Activated CD8-positive, alpha-beta memory T cell treated with anti-CD3 and anti-CD28 coated beads, Interleukin-2, amount 50 U/mL, for 48 hours (primary cell): ENCODE measurements around the gene JAKMIP1.

ENCODE experiments used
- DNase-seq: peaks from one replicate; pipeline ENCODE4 v3.0.0-alpha.2; 2020

JAKMIP1 gene

GRCh38 chr4:6177587-6178197, 22.7 kb downstream of the JAKMIP1 start:
- peak; percentile 64 for DNase-seq

- DNase-seq, result no peak
Measured at GRCh38 chr4:6175426-6175825, 24.9 kb downstream of the JAKMIP1 start.

GRCh38 chr4:6172927-6173200, 27.5 kb downstream of the JAKMIP1 start:
- no peak for DNase-seq

GRCh38 chr4:6172093-6172926, 28.0 kb downstream of the JAKMIP1 start:
- no peak for DNase-seq

- no peak for DNase-seq
Measured at GRCh38 chr4:6169239-6169638, 31.1 kb downstream of the JAKMIP1 start.

- DNase-seq, result no peak
Measured at GRCh38 chr4:6165766-6166165, 34.6 kb downstream of the JAKMIP1 start.

GRCh38 chr4:6162885-6163284, 37.5 kb downstream of the JAKMIP1 start:
- DNase-seq, result no peak

GRCh38 chr4:6161921-6162464, 38.4 kb downstream of the JAKMIP1 start:
- DNase-seq, result no peak

- DNase-seq, result no peak
Measured at GRCh38 chr4:6160536-6160935, 39.8 kb downstream of the JAKMIP1 start.

- DNase-seq, result no peak
Measured at GRCh38 chr4:6157926-6158325, 42.4 kb downstream of the JAKMIP1 start.

- DNase-seq, result no peak
Measured at GRCh38 chr4:6155996-6156750, 44.2 kb downstream of the JAKMIP1 start.

- no peak for DNase-seq
Measured at GRCh38 chr4:6154875-6155274, 45.5 kb downstream of the JAKMIP1 start.

GRCh38 chr4:6153874-6154273, 46.5 kb downstream of the JAKMIP1 start:
- DNase-seq, result no peak

- DNase-seq, result no peak
Measured at GRCh38 chr4:6152869-6153705, 47.3 kb downstream of the JAKMIP1 start.

- no peak for DNase-seq
Measured at GRCh38 chr4:6150046-6150735, 50.2 kb downstream of the JAKMIP1 start.

- no peak for DNase-seq
Measured at GRCh38 chr4:6148506-6149205, 51.7 kb downstream of the JAKMIP1 start.

GRCh38 chr4:6147441-6147840, 52.9 kb downstream of the JAKMIP1 start:
- no peak for DNase-seq

- no peak for DNase-seq
Measured at GRCh38 chr4:6143603-6144181, 56.7 kb downstream of the JAKMIP1 start.

- no peak for DNase-seq
Measured at GRCh38 chr4:6142935-6143602, 57.3 kb downstream of the JAKMIP1 start.

- DNase-seq, result no peak
Measured at GRCh38 chr4:6142511-6142910, 57.8 kb downstream of the JAKMIP1 start.

- DNase-seq, result no peak
Measured at GRCh38 chr4:6141554-6141953, 58.8 kb downstream of the JAKMIP1 start.
